GM21526 (cell line): ENCODE results near the gene SIMC1.

Experiments used
- ATAC-seq: cut with Tn5 transposase; IDR thresholded peaks from one replicate; pipeline ENCODE4 v1.9.1; 2021; ENCODE audit warnings: moderate library complexity; ENCODE audit not compliant: unreplicated experiment, low FRiP score

Gene SIMC1

GRCh38 chr5:176384991-176385390 is 146.8 kb downstream of the SIMC1 start:
- ATAC-seq: no peak

GRCh38 chr5:176386491-176386890 is 148.3 kb downstream of the SIMC1 start:
- no peak for ATAC-seq

- no peak for ATAC-seq
These were observed 149.2 kb downstream of the SIMC1 start for GRCh38 chr5:176387384-176387925.

- peak; percentile 1 for ATAC-seq
These were observed 149.8 kb downstream of the SIMC1 start for GRCh38 chr5:176388003-176388443.

GRCh38 chr5:176388444-176389134 is 150.4 kb downstream of the SIMC1 start, which contains the start of the genes HIGD2A and NOP16:
HIGD2A (plus strand) TSS chr5:176388751; CDS start chr5:176388820, 69 bp downstream.
NOP16 (minus strand) TSS chr5:176388598; CDS start chr5:176388539, 59 bp downstream.
- peak; percentile 81 for ATAC-seq

GRCh38 chr5:176389135-176390123 is 151.2 kb downstream of the SIMC1 start:
- peak; percentile 35 for ATAC-seq

GRCh38 chr5:176391479-176391878 is 153.3 kb downstream of the SIMC1 start:
- ATAC-seq: no peak

- no peak for ATAC-seq
These were observed 153.8 kb downstream of the SIMC1 start for GRCh38 chr5:176391999-176392398.

GRCh38 chr5:176392526-176392925 is 154.3 kb downstream of the SIMC1 start:
- no peak for ATAC-seq

- ATAC-seq: no peak
These were observed 155.9 kb downstream of the SIMC1 start for GRCh38 chr5:176394096-176394495.

- ATAC-seq: no peak
These were observed 156.9 kb downstream of the SIMC1 start for GRCh38 chr5:176394881-176395675.
